G401.6 (cell line): ENCODE measurements around the gene ACSM3.
"Not testable (repeated sequence)": the region's sequence is repeated elsewhere in the genome, so short reads cannot be mapped to it uniquely, and the experiment has no call there.

Source experiments
- FAIRE-seq: peaks from 2 replicates; lab custom pipeline; 2012; peaks lifted over from hg19 to GRCh38; lab: Jason Lieb, UNC

The ACSM3 gene

DNA sequence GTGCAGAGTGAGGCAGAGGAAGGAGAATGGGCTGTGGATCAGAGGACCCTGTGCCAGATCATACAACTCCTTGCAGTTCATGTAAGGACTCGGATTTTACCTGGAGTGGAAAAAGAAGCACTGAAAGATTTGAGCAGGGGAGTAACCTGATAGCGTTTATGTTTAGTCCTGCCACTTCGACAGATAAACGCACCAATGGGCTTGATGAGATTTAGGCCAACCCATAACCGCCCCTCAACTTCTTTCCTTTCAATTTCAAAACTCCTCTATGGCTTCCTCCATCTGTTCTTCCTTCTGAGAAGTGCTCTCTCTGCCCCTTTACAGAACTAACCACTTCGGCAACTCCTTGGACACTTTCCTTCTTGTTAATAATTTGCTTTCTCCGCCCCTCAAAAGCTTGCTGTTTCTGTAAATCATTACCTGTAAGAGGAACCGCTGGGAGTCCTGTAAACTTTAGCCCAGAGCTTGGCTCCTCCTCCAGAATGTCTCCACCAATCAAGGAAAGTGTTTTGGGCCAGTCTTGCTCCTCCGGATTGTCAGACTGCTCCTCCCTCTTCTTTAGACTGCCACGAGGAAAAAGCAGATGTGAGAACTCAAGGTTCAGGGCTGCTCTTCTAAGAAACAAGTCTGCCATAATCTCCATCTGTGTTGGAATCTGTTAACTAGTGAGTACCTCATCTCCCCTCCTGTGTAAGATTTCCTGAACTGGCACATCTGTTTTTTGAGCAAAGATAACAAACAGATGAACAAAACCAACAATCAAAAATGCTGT, at the start of gene ACSM3:
TSS of gene ACSM3 (plus strand) at position 554 of the 772 bp plus-strand sequence. CDS start 6,021 bp downstream, outside the sequence.
- no peak for FAIRE-seq

GRCh38 chr16:20717718-20718117, 46.1 kb upstream of the ACSM3 start:
- FAIRE-seq: not testable (repeated sequence)

- FAIRE-seq: no peak
Measured at GRCh38 chr16:20720251-20720650, 43.6 kb upstream of the ACSM3 start.

GRCh38 chr16:20726661-20727060, 37.2 kb upstream of the ACSM3 start:
- FAIRE-seq: no peak

DNA sequence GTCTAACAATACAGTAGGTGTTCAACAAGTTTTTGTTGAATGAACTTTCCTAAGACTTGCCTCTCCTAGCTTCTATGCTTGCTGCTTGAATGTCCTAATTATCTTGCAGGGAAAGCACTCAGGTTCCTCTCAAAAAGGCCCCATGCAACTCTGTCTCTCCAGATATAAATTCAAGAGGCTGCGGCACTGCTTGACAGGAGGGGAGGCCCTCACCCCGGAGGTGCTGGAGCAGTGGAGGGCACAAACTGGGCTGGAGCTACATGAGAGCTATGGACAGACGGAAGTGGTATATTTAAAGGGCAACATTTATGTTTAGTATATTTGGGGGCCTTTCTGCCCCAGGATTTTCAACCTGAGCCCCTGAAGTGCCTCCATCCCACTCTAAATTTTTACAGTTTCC, 36.6 kb upstream of the ACSM3 start:
- no peak for FAIRE-seq

- no peak for FAIRE-seq
Measured at GRCh38 chr16:20729141-20729540, 34.7 kb upstream of the ACSM3 start.

- no peak for FAIRE-seq
Measured at GRCh38 chr16:20734056-20734455, 29.8 kb upstream of the ACSM3 start.

- FAIRE-seq: no peak
Measured at GRCh38 chr16:20734782-20735181, 29.0 kb upstream of the ACSM3 start.

DNA sequence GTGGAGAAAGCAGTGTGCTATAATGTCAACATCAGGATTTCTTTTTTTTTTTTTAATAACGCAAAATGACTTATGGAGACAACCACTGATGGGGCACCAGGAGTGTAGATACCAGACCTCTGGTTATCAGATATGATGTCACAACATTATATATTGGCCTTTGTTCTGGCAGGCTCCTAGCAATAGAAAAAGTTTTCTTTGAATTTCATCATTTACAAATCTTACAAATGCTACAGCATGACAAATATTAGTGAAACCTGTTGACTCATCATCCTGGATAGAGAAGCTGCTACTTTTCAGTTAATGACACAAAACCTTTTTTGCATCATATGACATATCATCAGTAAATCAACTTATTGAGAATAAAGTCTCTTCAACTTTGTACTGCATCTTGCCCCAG, 28.3 kb upstream of the ACSM3 start:
- FAIRE-seq: no peak

- FAIRE-seq: no peak
Measured at GRCh38 chr16:20740007-20740883, 23.6 kb upstream of the ACSM3 start.

DNA sequence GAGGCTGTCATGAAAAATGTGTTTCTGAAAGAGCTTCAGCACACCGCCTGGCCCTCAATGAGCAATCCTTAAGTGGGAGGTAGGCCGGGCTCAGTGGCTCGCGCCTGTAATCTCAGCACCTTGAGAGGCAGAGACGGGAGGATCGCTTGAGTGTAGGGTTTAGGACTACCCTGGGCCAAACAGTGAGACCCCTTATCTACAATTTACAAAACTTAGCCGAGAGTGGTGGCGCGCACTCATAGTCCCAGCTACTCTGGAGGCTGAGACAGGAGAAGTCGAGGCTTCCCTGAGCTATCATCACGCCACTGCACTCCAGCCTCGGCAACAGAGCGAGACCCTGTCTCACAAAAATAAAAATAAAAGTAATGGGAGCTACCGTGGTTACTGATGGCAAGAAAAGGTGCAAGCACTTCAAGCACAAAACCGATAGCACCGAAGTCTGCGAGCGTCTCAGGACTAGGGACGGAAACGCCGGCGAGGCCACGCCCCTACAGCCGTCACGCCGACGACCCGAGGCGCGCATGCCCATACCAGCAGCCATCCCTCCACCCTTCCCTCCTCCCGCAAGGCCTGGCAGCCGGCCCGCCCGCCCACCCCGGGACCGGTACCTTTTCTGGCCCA, 22.8 kb upstream of the ACSM3 start:
- no peak for FAIRE-seq

GRCh38 chr16:20741554-20742285, 22.1 kb upstream of the ACSM3 start, which contains the start of gene THUMPD1:
TSS of gene THUMPD1 (minus strand) at chr16:20741818. CDS start at chr16:20741739, 79 bp downstream.
- peak; percentile 73 for FAIRE-seq

DNA sequence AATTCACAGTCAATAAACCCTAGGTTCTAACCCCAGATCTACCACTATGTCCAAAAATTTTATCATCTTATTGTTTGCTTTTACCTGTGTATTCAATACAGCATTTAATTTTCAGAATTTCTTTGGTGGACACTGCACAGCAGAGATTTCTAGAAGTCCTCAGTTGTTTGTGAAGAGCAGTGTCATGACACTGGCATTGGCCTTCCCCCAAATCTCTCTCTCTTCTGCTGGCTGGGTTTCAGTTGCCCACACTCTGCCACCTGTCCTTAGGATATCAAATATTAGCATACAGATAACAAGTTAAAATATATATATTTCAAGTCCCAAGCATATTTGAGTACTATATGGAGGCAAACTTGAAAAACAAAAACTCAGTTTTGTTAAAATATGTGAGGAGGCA, 20.2 kb upstream of the ACSM3 start:
- FAIRE-seq: no peak

DNA sequence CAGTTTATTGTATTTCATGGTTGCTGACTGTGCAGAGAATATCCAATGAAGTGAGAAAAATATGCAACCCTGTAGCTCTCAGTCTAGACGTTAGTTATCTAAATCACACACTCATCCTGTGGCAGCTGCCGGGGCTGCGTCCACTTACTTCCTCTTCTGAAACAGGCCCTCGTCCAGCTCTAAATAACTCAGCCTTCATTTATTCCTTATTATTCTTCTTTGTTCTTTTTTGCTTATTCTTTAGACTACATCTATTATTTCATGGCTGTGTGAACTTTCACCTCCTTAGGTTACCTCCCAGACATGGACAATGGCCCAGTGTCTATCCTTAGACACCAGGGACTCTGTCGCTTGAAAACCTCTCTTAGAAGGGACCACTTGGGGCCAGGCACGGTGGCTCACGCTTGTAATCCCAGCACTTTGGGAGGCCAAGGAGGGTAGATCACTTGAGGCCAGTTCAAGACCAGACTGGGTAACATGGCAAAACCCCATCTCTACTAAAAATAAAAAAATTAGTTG, 18.8 kb upstream of the ACSM3 start:
- FAIRE-seq: no peak

GRCh38 chr16:20746461-20746860, 17.4 kb upstream of the ACSM3 start:
- no peak for FAIRE-seq

DNA sequence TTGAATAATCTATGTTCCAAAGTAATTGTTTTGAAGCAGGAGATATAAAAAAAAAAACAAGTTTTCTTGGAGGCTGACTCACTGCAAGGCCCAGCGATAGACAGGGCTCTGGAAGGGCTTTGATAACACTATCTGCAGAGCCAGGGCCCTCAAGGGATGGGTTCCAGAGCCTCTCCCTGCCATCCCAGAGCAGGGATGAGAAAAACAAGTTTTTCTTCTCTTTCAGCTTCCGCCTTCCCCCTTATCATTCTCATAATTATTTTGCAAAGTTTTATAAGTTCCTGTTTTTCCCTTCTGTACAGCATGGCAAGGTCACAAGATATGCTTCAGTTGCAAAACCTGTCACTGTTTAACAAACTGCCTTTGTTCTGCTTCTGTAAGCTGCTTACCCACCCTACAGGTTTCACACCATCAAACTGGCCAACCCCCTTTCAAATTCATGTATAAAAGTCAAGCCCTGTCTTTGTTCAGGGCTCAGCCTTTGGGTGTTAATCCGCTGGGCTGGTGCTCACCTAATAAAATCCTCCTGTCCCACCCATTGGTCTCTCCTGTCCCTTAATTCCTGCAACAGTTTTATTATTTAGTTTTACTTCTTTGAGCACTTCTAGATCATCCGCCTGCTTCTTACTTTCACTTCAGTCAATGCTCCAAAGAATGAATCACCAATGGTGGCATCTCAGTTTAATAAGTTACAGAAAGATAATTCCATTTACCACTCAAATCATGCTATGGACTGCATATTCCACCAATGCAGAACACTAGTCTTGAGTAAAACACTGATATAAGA, 16.6 kb upstream of the ACSM3 start:
- no peak for FAIRE-seq

- FAIRE-seq: no peak
Measured at GRCh38 chr16:20749474-20749873, 14.3 kb upstream of the ACSM3 start.

DNA sequence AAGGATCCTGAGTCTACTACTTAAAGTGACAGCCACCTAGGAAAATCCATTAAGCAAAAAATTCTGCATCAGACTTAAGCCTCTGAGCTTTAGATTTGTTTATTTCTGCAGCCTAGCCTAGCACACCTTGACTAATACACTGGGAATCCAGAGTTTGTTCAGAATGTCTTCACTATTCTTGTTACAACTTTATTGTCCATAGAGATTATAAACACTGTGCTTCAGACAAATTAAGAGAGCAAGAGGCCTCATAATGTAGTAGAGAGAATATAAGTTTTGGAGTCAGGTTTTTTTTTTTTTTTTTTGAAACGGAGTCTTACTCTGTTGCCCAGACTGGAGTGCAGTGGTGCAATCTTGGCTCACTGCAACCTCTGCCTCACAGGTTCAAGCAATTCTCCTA, 13.3 kb upstream of the ACSM3 start:
- no peak for FAIRE-seq

- no peak for FAIRE-seq
Measured at GRCh38 chr16:20753727-20754126, 10.1 kb upstream of the ACSM3 start.

- no peak for FAIRE-seq
Measured at GRCh38 chr16:20755238-20755637, 8.6 kb upstream of the ACSM3 start.

GRCh38 chr16:20755799-20756198, 8.0 kb upstream of the ACSM3 start:
- FAIRE-seq: not testable (repeated sequence)
